GOT3 (cell line): Measurements from ENCODE around the gene SLC13A5.
"Not testable (repeated sequence)": the region's sequence is repeated elsewhere in the genome, so short reads cannot be mapped to it uniquely, and the experiment has no call there.

Experiments
- DNase-seq: peaks from one replicate; lab custom pipeline; 2025; ENCODE audit warnings: mixed read lengths; lab: John Stamatoyannopoulos, UW

SLC13A5 gene

DNA sequence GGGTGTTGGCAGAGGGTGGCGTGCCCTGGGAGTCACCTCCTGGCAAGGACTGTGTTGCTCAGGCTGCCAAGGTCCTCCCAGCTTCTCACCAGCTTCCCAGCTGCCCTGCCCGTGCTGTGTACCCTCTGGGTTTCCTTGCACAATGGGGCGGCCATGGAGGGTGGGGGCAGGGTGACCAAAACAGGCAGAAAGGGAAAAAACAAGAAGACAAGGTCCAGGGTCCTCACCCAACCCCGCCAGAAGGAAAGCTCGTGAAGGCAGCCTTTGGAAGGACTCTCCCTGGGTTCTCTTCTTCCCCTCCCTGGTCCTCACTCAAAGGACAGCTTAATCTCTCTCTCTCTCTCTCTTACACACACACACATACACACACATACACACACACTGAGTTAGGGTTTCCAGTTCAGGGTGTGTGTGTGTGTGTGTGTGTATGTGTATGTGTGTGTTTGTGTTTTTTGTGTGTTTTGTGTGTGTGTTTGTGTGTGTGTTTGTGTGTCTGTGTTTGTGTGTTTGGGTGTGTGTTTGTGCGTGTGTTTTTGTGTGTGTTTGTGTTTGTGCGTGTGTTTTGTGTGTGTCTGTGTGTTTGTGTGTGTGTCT, 2.0 kb downstream of the SLC13A5 start:
- DNase-seq: no peak

GRCh38 chr17:6710317-6710716, 2.9 kb downstream of the SLC13A5 start:
- DNase-seq: no peak

DNA sequence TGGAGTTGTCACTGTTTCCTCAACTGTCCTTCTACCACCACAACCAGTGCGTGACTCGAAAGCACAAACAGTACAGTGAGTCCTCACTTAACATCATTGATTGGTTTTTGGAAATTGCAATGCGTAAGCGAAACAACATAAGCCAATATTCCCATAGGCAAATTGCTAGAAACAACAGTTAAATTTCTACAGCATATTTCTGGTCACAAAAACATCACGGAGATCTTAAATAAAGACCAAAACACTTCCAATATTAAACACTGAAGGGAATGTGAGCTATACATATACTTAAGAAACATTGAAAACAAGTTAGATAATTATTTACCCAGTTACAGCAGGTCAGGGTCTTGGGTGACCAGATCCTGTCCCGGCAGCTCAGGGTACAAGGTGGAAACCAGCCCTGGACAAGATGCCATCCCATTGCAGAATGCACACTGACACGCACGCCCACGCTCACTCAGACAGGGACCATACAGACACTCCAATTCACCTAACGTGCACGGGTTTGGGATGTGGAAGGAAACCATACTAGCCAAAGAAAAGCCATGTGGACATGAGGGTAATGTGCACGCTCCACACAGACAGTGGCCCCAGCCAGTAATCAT, 4.7 kb downstream of the SLC13A5 start:
- no peak for DNase-seq

- DNase-seq: no peak
Observed at GRCh38 chr17:6706996-6707395, 6.2 kb downstream of the SLC13A5 start.

DNA sequence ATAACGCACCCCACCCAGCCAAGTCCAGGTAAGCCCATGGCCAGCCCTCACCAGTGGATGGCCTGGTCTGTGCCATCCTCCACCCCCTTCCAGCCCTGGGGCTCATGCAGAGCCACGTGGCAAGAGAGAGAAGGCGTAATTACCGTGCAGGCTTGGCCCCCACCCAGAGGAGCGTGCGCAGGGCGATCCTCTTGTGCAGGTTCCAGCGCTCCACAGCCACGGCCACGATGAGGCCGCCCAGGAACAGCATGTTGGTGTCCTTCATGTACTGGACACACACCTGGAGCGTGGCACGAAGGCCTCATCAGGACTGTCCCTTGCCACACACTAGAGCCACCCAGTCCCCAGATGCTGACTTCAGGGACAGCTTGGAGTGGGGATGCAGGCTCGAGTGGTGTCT, 6.7 kb downstream of the SLC13A5 start:
- DNase-seq: no peak

DNA sequence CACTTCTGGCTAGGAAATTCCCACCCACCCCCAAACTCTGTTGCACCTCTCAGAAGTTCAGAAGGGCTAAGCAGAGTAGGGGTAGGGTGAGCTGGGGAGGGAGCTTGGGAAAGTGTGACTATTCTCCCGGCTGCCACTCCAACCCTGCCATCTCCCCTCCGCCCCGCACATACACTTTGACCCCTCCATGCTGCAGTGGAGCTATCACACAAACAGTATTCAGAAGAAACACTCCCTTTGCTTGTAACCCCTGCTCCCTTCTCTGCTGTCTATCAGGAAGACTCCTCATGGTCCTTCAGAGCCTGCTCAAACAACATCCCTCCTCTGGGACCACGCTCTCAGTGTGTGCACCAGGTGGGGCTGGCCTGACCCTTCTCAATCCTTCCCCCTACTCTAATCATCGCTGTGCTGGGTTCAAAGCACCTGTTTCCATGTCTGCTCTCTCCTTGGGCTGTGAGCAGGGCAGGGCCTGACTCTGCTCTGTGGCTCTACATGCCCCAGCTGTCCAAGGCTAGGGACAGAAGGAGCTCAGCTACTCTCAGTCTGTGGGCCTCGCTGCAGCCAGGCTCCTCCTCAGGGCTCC, 8.6 kb downstream of the SLC13A5 start:
- DNase-seq: no peak

GRCh38 chr17:6703751-6704150, 9.4 kb downstream of the SLC13A5 start:
- no peak for DNase-seq

GRCh38 chr17:6702567-6703215, 10.5 kb downstream of the SLC13A5 start:
- DNase-seq: no peak

DNA sequence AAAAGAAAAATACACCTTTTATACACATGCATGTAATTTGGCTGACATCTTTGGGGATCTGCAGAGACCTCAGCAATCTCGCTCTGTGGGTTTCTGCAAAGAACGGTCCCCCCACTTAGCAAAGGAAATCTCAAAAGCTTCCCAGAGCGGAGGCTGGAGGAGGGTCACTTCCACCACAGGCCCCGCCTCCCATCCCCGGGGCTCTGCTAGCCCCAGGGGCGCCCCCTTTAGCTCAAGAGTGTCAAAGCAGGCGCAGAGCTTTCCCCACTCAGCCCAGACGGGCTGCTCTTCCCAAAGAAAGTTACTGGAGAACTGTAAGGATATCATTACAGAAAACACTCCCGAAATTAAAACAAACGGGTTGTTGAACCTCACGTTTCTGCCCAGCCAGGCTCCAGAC, 11.4 kb downstream of the SLC13A5 start:
- no peak for DNase-seq

- no peak for DNase-seq
Observed at GRCh38 chr17:6700948-6701307, 12.2 kb downstream of the SLC13A5 start.

- DNase-seq: no peak
Observed at GRCh38 chr17:6699997-6700947, 12.9 kb downstream of the SLC13A5 start.

- no peak for DNase-seq
Observed at GRCh38 chr17:6698004-6698403, 15.2 kb downstream of the SLC13A5 start.

GRCh38 chr17:6696906-6697305, 16.3 kb downstream of the SLC13A5 start:
- no peak for DNase-seq

DNA sequence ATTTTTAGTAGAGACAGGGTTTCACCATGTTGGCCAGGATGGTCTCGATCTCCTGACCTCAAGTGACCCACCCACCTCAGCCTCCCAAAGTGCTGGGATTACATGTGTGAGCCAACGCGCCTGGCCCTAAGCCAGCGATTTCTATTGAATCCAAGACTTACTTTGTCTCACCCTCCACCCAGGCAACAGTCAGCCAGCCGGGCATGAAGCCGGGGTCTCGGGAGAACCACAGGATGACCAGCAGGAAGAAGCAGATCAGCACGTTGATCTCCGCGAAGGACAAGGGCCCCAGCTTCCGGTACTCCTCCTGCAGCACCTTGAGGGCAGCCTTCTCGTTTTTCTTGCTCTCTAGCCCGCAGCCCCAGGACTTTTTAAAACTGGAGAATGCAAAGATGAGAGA, 17.6 kb downstream of the SLC13A5 start:
- no peak for DNase-seq

DNA sequence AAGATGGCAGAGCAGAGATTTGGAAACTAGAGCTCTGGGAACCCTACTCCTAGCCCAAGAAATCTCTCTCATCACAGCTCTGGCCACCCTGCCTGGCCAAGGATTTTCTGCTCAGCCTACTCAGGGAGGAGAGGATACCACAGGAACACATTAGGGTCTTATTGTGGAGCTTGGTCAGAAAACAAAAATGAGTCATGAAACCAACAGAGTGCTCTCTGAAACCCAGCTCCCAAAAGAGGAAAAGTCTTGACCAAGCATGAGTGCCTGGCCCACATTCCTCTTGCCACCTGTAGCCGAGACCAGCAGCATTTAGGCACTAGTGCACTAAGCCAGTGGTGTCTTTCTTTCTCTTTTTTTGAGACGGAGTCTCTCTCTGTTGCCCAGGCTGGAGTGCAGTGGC, 18.1 kb downstream of the SLC13A5 start:
- no peak for DNase-seq

GRCh38 chr17:6691958-6692357, 21.2 kb downstream of the SLC13A5 start:
- not testable (repeated sequence) for DNase-seq

DNA sequence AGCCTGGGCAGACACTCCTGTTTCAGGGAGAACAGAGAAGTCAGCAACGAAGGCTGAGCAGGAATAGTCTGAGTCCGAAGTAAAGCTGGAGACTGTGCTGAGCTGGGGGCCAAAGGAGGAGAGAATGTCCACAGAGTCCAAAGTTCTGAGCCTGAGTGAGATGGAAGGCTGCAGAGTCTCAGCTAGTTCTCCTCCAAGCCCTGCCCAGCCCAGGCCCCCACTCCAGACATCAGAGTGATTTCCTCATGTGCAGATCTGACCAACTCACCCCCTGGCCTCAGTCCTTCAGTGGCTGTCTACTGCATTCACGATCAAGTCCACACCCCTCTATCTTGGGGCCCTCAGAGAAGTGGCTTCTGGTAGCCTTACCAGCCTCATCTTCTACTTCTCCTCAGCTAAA, 21.6 kb downstream of the SLC13A5 start:
- DNase-seq: no peak

- DNase-seq: no peak
Observed at GRCh38 chr17:6690641-6691040, 22.5 kb downstream of the SLC13A5 start.

DNA sequence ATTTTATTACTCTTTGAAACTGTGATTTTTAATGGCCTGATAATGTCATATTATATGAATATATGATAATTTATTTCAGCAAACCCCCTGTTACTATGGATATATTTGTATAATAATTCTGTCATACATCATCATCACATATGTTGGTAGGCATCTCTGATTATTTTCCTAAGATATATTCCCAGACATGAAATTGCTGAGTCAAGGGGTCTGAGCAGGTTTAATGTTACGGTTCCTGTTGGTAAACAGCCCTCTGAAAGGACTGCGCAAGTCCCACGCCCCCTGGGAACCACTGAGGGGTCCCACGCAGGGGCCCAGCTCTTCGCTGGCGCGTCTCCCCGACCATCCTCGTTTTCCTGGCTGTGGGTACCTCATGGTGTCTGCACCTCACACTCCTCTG, 24.2 kb downstream of the SLC13A5 start:
- DNase-seq: no peak

GRCh38 chr17:6686026-6686425, 27.1 kb downstream of the SLC13A5 start:
- DNase-seq: no peak

DNA sequence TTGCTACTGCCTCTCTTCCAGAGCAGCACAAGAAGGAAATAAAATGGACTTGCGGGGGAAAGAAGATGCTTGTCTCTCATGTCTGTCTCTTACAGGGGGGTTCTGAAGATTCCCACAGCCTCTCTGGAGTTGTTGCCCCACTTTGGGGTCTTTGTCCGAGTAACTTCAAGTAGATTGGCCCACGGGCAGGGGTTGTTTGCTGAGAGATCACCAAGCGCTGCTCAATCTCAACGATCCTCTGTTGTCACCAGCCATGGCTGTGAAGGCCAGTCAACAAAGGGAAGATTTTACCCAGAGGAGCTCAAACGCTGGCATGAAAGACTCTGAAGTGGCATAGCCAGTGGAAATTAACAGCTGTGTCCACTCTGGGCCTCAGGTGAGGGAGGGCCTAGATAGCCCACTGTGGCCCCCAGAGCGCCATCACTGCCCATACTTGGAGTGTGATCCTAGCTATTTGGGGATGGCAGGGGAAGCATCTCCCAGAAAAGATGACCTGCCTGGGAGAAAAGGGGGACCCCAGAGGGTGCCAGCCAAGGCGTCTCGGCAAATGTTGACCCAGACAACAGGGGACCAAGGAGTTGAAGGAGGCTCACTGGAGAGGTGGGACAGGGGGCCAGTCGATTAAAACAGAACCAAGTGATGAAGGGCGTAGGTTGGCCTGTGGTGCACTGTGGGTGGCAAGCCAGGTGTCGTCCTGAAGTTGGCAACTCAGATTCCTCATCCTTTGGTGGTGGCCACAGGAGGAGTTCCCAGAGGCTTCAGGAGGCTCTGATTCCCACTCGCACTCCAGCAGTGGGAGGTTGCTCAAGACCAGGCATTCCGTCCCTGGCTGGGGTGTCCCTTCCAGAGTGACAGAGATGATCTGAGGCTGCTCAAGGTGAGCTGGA, 28.0 kb downstream of the SLC13A5 start:
- DNase-seq: no peak
